Measurements from ENCODE around the gene RAB31.

DNA sequence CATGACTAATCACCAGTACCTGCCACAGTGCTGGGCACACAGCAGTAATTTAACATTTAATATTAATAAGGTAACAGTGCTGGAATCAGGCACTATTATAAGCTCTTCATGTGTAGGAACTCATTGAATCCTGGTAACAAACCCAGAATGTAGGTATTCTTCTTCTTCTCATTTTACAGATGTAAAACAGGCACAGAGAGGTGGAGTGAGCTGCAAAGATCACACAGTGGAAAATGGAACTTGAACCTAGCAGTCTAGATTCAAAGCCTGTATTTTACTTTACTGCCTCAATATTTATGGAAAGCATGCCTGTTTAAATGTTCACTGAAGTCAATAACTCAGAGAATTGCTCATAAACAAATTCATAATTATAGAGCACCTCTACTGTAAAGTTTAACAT is 202.0 kb downstream of the RAB31 start:
- TF ChIP-seq, protein P1, sequence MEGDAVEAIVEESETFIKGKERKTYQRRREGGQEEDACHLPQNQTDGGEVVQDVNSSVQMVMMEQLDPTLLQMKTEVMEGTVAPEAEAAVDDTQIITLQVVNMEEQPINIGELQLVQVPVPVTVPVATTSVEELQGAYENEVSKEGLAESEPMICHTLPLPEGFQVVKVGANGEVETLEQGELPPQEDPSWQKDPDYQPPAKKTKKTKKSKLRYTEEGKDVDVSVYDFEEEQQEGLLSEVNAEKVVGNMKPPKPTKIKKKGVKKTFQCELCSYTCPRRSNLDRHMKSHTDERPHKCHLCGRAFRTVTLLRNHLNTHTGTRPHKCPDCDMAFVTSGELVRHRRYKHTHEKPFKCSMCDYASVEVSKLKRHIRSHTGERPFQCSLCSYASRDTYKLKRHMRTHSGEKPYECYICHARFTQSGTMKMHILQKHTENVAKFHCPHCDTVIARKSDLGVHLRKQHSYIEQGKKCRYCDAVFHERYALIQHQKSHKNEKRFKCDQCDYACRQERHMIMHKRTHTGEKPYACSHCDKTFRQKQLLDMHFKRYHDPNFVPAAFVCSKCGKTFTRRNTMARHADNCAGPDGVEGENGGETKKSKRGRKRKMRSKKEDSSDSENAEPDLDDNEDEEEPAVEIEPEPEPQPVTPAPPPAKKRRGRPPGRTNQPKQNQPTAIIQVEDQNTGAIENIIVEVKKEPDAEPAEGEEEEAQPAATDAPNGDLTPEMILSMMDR (IDR thresholded peaks at IDR 0.05): no peak
- TF ChIP-seq POLR2A (IDR thresholded peaks at IDR 0.05; ENCODE audit: low read depth): no peak

Measured in esophagus muscularis mucosa (tissue), 3 donors.